Transverse colon (tissue), 4 donors: ENCODE measurements around the gene SIX5. TPM values are rescaled to one million over a fixed set of nuclear protein-coding genes. Genes with fewer than 3 reads are reported as not detected.

Experiments
- DNase-seq: peaks from one replicate; pipeline ENCODE4 v3.0.0-alpha.2; 2019
- H3K27ac ChIP-seq, 4 donors: fragments of 200-600 bp; sonication (generic); 2 replicates each; pipeline ENCODE4 v1.5.1; 2016 to 2018; ENCODE audit warnings: inconsistent platforms in 4 of 4
- H3K27me3 ChIP-seq: fragments of 200-600 bp; sonication (generic); 2 replicates; pipeline ENCODE4 v1.5.1; 2017; ENCODE audit warnings: inconsistent platforms
- H3K36me3 ChIP-seq, 4 donors: fragments of 200-600 bp; sonication (generic); 2 replicates each; pipeline ENCODE4 v1.5.1; 2017 to 2019; ENCODE audit warnings: inconsistent platforms in 4 of 4
- H3K4me1 ChIP-seq, 4 donors: fragments of 200-600 bp; sonication (generic); 2 replicates each; pipeline ENCODE4 v1.5.1; 2017 to 2020; ENCODE audit warnings: inconsistent platforms in 4 of 4
- H3K4me3 ChIP-seq, 4 donors: fragments of 200-600 bp; sonication (generic); 1 replicate in 1 of 4; 2 replicates in 3 of 4; pipeline versions ENCODE4 v1.5.1 to v1.6.1; 2017 to 2019; ENCODE audit warnings: inconsistent platforms in 4 of 4
- H3K9me3 ChIP-seq, 2 donors: fragments of 200-600 bp; sonication (generic); 2 replicates each; pipeline ENCODE4 v1.5.1; 2017 to 2019; ENCODE audit warnings: inconsistent platforms in 2 of 2
- EP300 ChIP-seq: sonication (generic); formaldehyde crosslinking; IDR thresholded peaks from one replicate; pipeline ENCODE4 v1.6.1; 2017; ENCODE audit warnings: antibody characterized with exemption, low read depth
- POLR2A ChIP-seq: fragments of 450-650 bp; IDR thresholded peaks from one replicate; pipeline ENCODE4 v1.6.1; 2016; ENCODE audit warnings: antibody characterized with exemption, mild to moderate bottlenecking, moderate library complexity
- POLR2AphosphoS5 ChIP-seq, 3 donors: sonication (generic); formaldehyde crosslinking; IDR thresholded peaks; one replicate each; pipeline ENCODE4 v1.6.1; 2016; ENCODE audit warnings: antibody characterized with exemption in 3 of 3
- WGBS, 2 donors: methylation state at CpG; one replicate each; pipeline ENCODE4 v1.1.5; 2018; ENCODE audit warnings: low coverage in 1 of 2; 5-methylcytosine and 5-hydroxymethylcytosine counted together
- in situ Hi-C, 4 donors: fragments of 200-750 bp; cut with MboI; loops; one replicate each; pipeline versions ENCODE4 v1.15.0 to v1.15.1; 2017; ENCODE audit warnings: low sequenced_read_pairs in 3 of 4, low pct_ligation_motif_present in 1 of 4, low pct_unique_long_range_greater_than_20kb in 1 of 4
- intact Hi-C: fragments of 100-400 bp; cut with DNase I; formaldehyde crosslinking; loops from one replicate; pipeline ENCODE4 v1.15.1; 2023; ENCODE audit warnings: low total_unique reads
- total RNA-seq, 4 donors: library from RNA; depleted of rRNA; stranded (reverse); fragments of >200 nt; gene quantifications; one replicate each; pipeline ENCODE4 v1.1.0, GENCODE V29; 2016
- TF ChIP-seq, protein P1 (sequence below), 5 experiments: fragments of 200-600 bp in 3 of 5; fragments of 450-650 bp in 2 of 5; sonication (generic) in 3 of 5; IDR thresholded peaks; 1 replicate in 2 of 5; 2 replicates in 3 of 5; pipeline ENCODE4 v1.5.1; 2016 to 2017; ENCODE audit warnings: antibody characterized with exemption in 5 of 5, inconsistent platforms in 3 of 5, mild to moderate bottlenecking in 2 of 5, moderate library complexity in 1 of 5

Gene SIX5
- total RNA-seq, 4 donors from 2014 or later = 6.7 to 40.4 (median 9.7) TPM

DNA sequence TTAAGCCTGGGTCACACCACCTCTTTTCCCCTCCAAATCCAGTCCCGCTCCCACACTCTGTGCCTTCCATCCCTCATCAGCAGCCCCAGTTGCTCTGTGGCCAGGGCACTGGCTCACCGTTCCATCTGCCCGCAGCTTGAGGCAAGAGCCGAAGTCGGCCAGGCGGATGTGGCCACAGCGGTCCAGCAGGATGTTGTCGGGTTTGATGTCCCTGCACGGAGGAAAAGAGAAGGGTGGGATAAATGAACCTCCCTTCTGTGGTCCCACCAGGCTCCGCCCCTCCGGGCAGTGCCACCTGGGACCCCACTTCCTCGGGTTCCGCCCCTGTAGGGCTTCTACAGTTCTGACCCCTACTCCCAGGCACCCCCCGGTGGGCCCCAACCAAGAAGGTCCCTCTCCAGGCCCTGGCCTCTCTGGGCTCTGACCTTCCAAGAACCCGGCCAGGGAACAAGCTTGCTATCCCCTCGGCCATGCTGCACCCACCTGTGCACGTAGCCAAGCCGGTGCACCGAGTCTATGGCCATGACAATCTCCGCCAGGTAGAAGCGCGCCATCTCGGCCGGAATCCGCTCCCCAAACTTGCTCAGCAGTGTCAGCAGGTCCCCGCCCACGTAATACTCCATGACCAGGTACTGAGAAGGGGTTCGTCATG lies 9.1 kb upstream of the SIX5 start:
- TF ChIP-seq EP300 (no peak), POLR2A (no peak), POLR2AphosphoS5 (IDR thresholded peaks at IDR 0.05) (no peak)
- TF ChIP-seq, protein P1, sequence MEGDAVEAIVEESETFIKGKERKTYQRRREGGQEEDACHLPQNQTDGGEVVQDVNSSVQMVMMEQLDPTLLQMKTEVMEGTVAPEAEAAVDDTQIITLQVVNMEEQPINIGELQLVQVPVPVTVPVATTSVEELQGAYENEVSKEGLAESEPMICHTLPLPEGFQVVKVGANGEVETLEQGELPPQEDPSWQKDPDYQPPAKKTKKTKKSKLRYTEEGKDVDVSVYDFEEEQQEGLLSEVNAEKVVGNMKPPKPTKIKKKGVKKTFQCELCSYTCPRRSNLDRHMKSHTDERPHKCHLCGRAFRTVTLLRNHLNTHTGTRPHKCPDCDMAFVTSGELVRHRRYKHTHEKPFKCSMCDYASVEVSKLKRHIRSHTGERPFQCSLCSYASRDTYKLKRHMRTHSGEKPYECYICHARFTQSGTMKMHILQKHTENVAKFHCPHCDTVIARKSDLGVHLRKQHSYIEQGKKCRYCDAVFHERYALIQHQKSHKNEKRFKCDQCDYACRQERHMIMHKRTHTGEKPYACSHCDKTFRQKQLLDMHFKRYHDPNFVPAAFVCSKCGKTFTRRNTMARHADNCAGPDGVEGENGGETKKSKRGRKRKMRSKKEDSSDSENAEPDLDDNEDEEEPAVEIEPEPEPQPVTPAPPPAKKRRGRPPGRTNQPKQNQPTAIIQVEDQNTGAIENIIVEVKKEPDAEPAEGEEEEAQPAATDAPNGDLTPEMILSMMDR (IDR thresholded peaks at IDR 0.05) = no peak
- Histone ChIP-seq H3K36me3 (no peaks in the 10 kb centered on the region), H3K4me1 (peaks cover 5 to 43% (median 33%) of the 10 kb centered on the region in 4 donors), H3K4me3 (no peak overlapping the region), H3K27ac (no peak overlapping the region), H3K9me3 (no peaks in the 10 kb centered on the region), H3K27me3 (no peaks in the 10 kb centered on the region)
- 93% methylated on average over 28 of the region's 28 CpGs; no CpG with 5 or more reads in 1 of the 2 donors for whole genome bisulfite sequencing, 2 donors
- intact Hi-C loops (no loop called here), in situ Hi-C loops (no loop called here)
- no peak for DNase-seq

DNA sequence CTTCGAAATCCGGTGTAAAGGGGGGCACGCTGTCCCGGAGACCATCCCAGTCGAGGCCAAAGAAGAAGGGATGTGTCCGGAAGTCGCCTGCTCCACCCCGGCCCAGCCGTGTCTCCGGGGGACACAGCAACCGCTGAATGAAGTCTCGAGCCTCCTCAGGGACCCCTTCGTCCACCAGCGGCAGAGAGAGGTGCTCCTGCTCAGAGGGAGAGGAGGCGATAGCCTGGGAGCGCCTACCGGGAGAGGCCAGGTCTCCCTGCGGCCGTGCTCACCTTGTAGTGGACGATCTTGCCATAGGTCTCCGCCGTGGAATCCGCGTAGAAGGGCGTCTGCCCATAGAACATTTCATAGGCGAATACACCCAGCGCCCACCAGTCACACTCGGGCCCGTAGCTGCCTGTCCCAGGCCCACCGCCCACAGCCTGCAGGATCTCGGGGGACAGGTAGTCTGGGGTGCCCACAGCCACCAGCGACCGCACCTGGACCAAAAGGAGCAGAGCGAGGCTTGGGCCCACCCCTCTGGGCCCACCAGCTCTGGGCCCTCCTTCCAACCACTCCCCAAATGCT lies 8.4 kb upstream of the SIX5 start:
- no peak overlapping the region for H3K27ac ChIP-seq
- no peak overlapping the region for H3K4me3 ChIP-seq
- H3K36me3 ChIP-seq = no peaks in the 10 kb centered on the region
- H3K4me1 ChIP-seq = peaks cover 5 to 43% (median 35%) of the 10 kb centered on the region in 4 donors
- no peaks in the 10 kb centered on the region for H3K27me3 ChIP-seq
- WGBS, 2 donors = 93 to 100% methylated on average over 1 to 34 of the region's 34 CpGs
- TF ChIP-seq POLR2A (no peak), EP300 (no peak), POLR2AphosphoS5 (IDR thresholded peaks at IDR 0.05) (no peak)
- TF ChIP-seq, protein P1 (IDR thresholded peaks at IDR 0.05) = no peak
- in situ Hi-C loops (no loop called here), intact Hi-C loops (no loop called here)
- DNase-seq = no peak
- no peaks in the 10 kb centered on the region for H3K9me3 ChIP-seq

DNA sequence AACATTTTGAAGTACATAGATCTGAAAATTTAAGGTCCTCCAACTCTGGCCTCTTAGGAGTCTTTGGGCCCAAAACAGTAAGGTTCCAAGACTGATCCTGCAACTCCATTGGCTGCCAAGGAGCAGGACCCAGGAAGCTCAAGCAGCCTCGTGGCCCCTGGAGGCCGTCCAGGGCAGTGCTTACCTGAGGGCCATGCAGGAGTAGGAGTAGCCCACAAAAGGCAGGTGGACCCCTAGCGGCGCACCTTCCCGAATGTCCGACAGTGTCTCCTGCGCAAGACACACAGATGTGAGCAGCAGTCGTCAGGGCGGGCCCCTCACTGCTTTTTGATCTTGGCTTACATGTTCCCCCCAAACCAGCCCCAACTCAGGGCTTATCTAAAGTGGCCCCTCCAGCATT lies 5.7 kb upstream of the SIX5 start:
- Histone ChIP-seq H3K27me3 (no peaks in the 10 kb centered on the region), H3K27ac (peak overlapping the region in 3 of 4 donors; percentile 18 to 34 (median 29)), H3K4me1 (peaks cover 5 to 32% (median 27%) of the 10 kb centered on the region in 4 donors), H3K4me3 (no peak overlapping the region), H3K36me3 (no peaks in the 10 kb centered on the region), H3K9me3 (no peaks in the 10 kb centered on the region)
- in situ Hi-C loops = no loop called here
- 62% methylated on average over 9 of the region's 9 CpGs; no CpG with 5 or more reads in 1 of the 2 donors for WGBS, 2 donors
- DNase-seq = peak; percentile 59
- TF ChIP-seq, protein P1 (IDR thresholded peaks at IDR 0.05) = peak; percentile 10 to 63 (median 40)
- TF ChIP-seq EP300 = no peak
- intact Hi-C loops = no loop called here

DNA sequence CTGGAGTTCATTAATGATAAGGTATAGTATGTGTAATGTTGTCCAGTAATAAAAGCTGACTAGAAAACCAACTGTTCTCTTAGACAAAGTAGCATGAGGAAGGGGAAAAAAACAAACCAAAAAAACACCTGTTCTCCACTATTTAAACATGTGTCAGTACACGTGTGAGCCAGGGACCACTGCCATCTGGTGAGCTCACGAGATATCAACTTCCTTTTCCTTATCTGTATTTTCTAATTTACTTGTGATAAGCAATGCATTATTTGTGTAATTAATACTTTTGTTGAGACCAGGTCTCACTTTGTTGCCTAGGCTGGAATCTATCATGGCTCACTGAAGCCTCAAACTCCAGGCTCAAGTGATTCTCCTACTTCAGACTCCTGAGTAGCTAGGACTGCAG lies 4.3 kb upstream of the SIX5 start:
- no peak overlapping the region for H3K4me3 ChIP-seq
- no peak for TF ChIP-seq EP300
- TF ChIP-seq, protein P1 (IDR thresholded peaks at IDR 0.05) = no peak
- no peak for TF ChIP-seq POLR2A
- TF ChIP-seq POLR2AphosphoS5 (IDR thresholded peaks at IDR 0.05) = no peak
- no peaks in the 10 kb centered on the region for H3K9me3 ChIP-seq
- in situ Hi-C loops = no loop called here
- WGBS, 2 donors = 21 to 24% methylated on average over 2 of the region's 2 CpGs
- peaks cover 0 to 21% (median 15%) of the 10 kb centered on the region in 4 donors for H3K4me1 ChIP-seq
- no peaks in the 10 kb centered on the region for H3K27me3 ChIP-seq
- intact Hi-C loops = no loop called here
- H3K36me3 ChIP-seq = no peaks in the 10 kb centered on the region
- H3K27ac ChIP-seq = peak overlapping the region in 1 of 4 donors; percentile 98
- DNase-seq = no peak
